ENCODE data around the gene GLYATL1.
"Not testable (repeated sequence)": the region's sequence is repeated elsewhere in the genome, so short reads cannot be mapped to it uniquely, and the experiment has no call there.

Gene GLYATL1

GRCh38 chr11:58992489-58992888 is 53.2 kb downstream of the GLYATL1 start:
- intact Hi-C loops (cut with DNase I) = no loop called here

GRCh38 chr11:58994171-58994570 is 54.9 kb downstream of the GLYATL1 start:
- no peak for DNase-seq

More at GRCh38 chr11:58992489-58992888, 53.2 kb downstream of the GLYATL1 start:
- DNase-seq = no peak

GRCh38 chr11:58998480-58999290 is 59.4 kb downstream of the GLYATL1 start:
- no peak for DNase-seq
- intact Hi-C loops (cut with DNase I) = no loop called here

More at GRCh38 chr11:58994171-58994570, 54.9 kb downstream of the GLYATL1 start:
- intact Hi-C loops (cut with DNase I) = no loop called here

- no peak for DNase-seq
- intact Hi-C loops (cut with DNase I) = no loop called here
These were observed 60.0 kb downstream of the GLYATL1 start for GRCh38 chr11:58999291-58999680.

GRCh38 chr11:59000003-59000402 is 60.7 kb downstream of the GLYATL1 start:
- intact Hi-C loops (cut with DNase I) = no loop called here
- DNase-seq = no peak

- DNase-seq; intact Hi-C loops (cut with DNase I): not testable (repeated sequence)
These were observed 62.7 kb downstream of the GLYATL1 start for GRCh38 chr11:59002006-59002405.
